Retinal pigment epithelial cell (primary cell): ENCODE results near the gene PEG3.

Source experiments
- DNase-seq: peaks from one replicate; pipeline ENCODE4 v3.0.0-alpha.2; 2010; ENCODE audit warnings: low read depth
- H3K4me3 ChIP-seq: 2 replicates; pipeline ENCODE4 v1.5.1; 2011; ENCODE audit warnings: mild to moderate bottlenecking, low read length, control low read depth, moderate library complexity
- TF ChIP-seq, protein P1 (sequence below): conservative IDR thresholded peaks from 2 replicates; pipeline ENCODE4 v1.5.1; 2011; ENCODE audit warnings: low read depth, low read length, control low read depth, inconsistent platforms

The PEG3 gene

GRCh38 chr19:56834564-56835375 lies 5.8 kb downstream of the PEG3 start:
- H3K4me3 ChIP-seq = no peak overlapping the region
- TF ChIP-seq, protein P1, sequence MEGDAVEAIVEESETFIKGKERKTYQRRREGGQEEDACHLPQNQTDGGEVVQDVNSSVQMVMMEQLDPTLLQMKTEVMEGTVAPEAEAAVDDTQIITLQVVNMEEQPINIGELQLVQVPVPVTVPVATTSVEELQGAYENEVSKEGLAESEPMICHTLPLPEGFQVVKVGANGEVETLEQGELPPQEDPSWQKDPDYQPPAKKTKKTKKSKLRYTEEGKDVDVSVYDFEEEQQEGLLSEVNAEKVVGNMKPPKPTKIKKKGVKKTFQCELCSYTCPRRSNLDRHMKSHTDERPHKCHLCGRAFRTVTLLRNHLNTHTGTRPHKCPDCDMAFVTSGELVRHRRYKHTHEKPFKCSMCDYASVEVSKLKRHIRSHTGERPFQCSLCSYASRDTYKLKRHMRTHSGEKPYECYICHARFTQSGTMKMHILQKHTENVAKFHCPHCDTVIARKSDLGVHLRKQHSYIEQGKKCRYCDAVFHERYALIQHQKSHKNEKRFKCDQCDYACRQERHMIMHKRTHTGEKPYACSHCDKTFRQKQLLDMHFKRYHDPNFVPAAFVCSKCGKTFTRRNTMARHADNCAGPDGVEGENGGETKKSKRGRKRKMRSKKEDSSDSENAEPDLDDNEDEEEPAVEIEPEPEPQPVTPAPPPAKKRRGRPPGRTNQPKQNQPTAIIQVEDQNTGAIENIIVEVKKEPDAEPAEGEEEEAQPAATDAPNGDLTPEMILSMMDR = no peak
- DNase-seq = no peak

- TF ChIP-seq, protein P1 = no peak
- DNase-seq = no peak
- H3K4me3 ChIP-seq = no peak overlapping the region
These were observed 8.1 kb downstream of the PEG3 start for GRCh38 chr19:56832352-56832928.

- no peak for DNase-seq
- no peak overlapping the region for H3K4me3 ChIP-seq
- TF ChIP-seq, protein P1 = no peak
These were observed 9.3 kb downstream of the PEG3 start for GRCh38 chr19:56831255-56831654.

DNA sequence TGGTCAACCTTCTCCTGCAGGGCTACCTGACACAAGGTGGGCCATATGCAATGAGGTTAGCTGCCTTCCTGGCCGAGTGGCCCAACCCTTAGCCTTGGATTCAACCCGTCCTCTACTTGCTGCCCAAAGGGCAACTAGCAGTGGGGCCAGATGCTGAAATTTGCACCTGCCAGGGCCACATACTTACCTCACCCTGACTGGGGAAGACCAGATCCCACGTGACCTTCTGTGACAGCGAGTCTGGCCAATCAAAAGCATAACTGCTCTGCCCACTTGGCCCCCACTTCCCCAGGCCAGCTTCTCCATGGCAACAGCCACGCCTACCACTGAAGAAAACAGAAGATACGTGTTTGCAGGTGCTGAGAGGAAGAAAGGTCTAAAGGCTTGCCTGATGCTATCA lies 10.9 kb downstream of the PEG3 start:
- H3K4me3 ChIP-seq = no peak overlapping the region
- no peak for DNase-seq
- TF ChIP-seq, protein P1 = no peak

- DNase-seq = no peak
- TF ChIP-seq, protein P1 = no peak
- H3K4me3 ChIP-seq = no peak overlapping the region
These were observed 12.8 kb downstream of the PEG3 start for GRCh38 chr19:56827708-56828107.

- H3K4me3 ChIP-seq = no peak overlapping the region
- no peak for DNase-seq
- TF ChIP-seq, protein P1 = no peak
These were observed 16.6 kb downstream of the PEG3 start for GRCh38 chr19:56823956-56824355.

DNA sequence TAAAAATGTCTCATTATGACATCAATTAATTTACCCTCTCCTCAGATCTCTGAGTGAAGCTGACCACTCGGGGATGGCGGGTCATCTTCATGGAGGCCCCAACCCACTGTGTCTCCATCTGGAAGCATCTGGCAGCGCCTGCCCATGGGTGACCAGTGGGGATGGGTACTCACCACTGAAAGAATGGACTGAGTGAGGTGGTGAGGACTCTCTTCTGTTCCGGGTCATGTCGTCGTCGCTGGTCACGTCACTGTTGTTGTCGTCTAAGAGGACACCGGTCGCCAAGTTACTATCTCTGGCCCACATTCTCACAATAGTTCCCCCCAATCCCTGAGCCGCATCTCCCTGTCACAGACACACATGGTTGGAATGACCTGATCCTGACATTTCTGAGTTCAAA lies 17.1 kb downstream of the PEG3 start:
- TF ChIP-seq, protein P1 = no peak
- no peak for DNase-seq
- no peak overlapping the region for H3K4me3 ChIP-seq
